ENCODE measurements around the gene PPHLN1. TPM values are rescaled to one million over a fixed set of nuclear protein-coding genes. Genes with fewer than 3 reads are reported as not detected.

Gene PPHLN1
- total RNA-seq, 1 experiment from 2014 or later, result 66.2 TPM

DNA sequence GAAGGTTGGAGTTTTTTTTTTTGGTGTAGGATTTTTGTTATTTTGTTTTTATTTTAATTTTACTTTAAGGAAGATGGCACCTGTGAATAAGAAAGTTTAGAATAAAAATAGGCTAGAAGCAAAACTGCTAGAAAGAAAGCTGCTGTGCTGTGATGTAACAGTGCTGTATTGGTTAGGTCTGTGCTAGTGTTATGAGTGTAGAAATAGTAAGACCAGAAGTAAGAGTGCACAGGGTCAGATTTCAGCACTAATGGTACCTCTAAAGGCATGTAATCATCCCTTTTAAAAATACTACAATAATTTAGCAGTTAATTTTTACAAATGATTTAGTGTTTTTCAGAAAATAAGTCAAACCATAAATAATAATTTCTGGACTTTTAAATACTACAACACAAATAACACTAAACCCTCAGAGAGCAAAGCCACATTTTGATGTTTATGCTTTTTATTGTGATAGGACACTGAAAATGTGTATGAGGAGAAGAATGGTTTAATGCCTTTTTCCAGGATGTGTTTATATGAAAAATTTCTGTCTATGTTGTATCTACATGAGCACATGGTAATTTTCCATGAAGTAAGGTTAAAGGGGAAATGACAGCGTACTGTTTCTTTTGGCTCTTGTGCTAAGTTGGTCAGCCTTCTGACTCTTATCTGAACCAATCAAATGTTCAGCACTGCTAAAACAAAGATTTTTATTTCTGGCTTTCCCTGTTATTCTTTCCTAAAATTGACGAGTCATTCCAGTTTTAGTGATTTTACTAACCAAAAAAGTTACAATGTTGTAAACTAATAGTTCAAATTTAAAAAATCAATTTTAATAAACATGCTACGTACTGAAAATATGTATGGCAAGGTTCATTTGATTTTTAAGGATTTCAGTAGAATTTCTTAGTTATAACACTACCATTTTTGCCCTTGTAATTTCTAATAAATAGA, 96.1 kb downstream of the PPHLN1 start:
- Histone ChIP-seq H3K27me3 (ENCODE audit: control insufficient read depth, insufficient read depth, low read length) (no peaks in the 10 kb centered on the region), H3K4me3 (ENCODE audit: insufficient read depth, low read depth, low read length) (no peak overlapping the region), H3K36me3 (replicated peaks; ENCODE audit: control insufficient read depth, insufficient read depth, low read length) (no peaks in the 10 kb centered on the region)
- no peak for DNase-seq

- no peak for DNase-seq
- no peaks in the 10 kb centered on the region for H3K36me3 ChIP-seq (replicated peaks; ENCODE audit: control insufficient read depth, insufficient read depth, low read length)
- H3K4me3 ChIP-seq (ENCODE audit: insufficient read depth, low read depth, low read length), result no peak overlapping the region
- no peaks in the 10 kb centered on the region for H3K27me3 ChIP-seq (ENCODE audit: control insufficient read depth, insufficient read depth, low read length)
Observed at GRCh38 chr12:42422785-42423184, 96.8 kb downstream of the PPHLN1 start.

GRCh38 chr12:42426746-42427145, 100.8 kb downstream of the PPHLN1 start:
- Histone ChIP-seq H3K36me3 (replicated peaks; ENCODE audit: control insufficient read depth, insufficient read depth, low read length) (no peaks in the 10 kb centered on the region), H3K4me3 (ENCODE audit: insufficient read depth, low read depth, low read length) (no peak overlapping the region), H3K27me3 (ENCODE audit: control insufficient read depth, insufficient read depth, low read length) (no peaks in the 10 kb centered on the region)
- DNase-seq, result peak; percentile 35

DNA sequence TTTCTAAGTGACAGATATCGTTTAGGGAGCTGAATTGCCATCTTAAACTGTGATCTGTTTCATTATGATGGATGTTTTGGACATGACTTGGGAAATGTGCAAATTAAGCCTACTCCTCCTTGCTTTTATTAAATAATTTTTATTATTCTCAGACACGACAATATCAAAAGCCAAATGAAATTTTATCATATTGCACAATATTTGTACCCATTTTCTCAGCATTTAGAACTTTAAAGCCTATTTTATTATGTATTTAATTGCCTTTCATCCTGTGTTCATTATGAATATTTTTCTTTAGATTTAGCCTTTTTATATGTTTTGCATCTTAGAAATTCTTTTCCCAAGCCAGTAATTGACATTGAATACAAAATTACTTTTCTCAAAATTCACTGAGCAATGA, 102.9 kb downstream of the PPHLN1 start:
- Histone ChIP-seq H3K27me3 (ENCODE audit: control insufficient read depth, insufficient read depth, low read length) (no peaks in the 10 kb centered on the region), H3K4me3 (ENCODE audit: insufficient read depth, low read depth, low read length) (no peak overlapping the region), H3K36me3 (replicated peaks; ENCODE audit: control insufficient read depth, insufficient read depth, low read length) (no peaks in the 10 kb centered on the region)
- DNase-seq, result no peak

GRCh38 chr12:42432517-42433140, 106.7 kb downstream of the PPHLN1 start:
- Histone ChIP-seq H3K27me3 (ENCODE audit: control insufficient read depth, insufficient read depth, low read length) (no peaks in the 10 kb centered on the region), H3K4me3 (ENCODE audit: insufficient read depth, low read depth, low read length) (no peak overlapping the region), H3K36me3 (replicated peaks; ENCODE audit: control insufficient read depth, insufficient read depth, low read length) (no peaks in the 10 kb centered on the region)
- DNase-seq, result no peak

DNA sequence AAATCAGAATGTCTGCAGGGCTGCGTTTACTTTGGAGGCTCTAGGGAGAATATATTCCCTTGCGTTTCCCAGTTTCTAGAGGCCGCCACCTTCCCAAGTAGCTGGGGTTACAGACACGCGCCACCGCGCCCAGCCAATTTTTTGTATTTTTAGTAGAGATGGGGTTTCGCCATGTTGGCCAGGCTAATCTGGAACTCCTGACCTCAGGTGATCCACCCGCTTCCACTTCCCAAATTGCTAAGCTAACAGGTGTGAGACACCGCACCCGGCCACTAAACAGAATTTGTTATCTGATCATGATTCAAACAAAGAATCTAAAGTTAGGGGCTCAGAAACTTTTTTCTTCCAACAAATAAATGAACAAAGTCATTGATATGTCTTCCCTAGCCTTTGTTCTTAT, 114.6 kb downstream of the PPHLN1 start:
- H3K27me3 ChIP-seq (ENCODE audit: control insufficient read depth, insufficient read depth, low read length), result no peaks in the 10 kb centered on the region
- DNase-seq, result no peak
- no peak overlapping the region for H3K4me3 ChIP-seq (ENCODE audit: insufficient read depth, low read depth, low read length)
- H3K36me3 ChIP-seq (replicated peaks; ENCODE audit: control insufficient read depth, insufficient read depth, low read length), result no peaks in the 10 kb centered on the region

GRCh38 chr12:42442311-42442759, 116.4 kb downstream of the PPHLN1 start:
- Histone ChIP-seq H3K27me3 (ENCODE audit: control insufficient read depth, insufficient read depth, low read length) (no peaks in the 10 kb centered on the region), H3K36me3 (replicated peaks; ENCODE audit: control insufficient read depth, insufficient read depth, low read length) (peaks cover 2% of the 10 kb centered on the region; the same call in 1 of the 2 replicates), H3K4me3 (ENCODE audit: insufficient read depth, low read depth, low read length) (no peak overlapping the region)
- DNase-seq, result peak; percentile 30

DNA sequence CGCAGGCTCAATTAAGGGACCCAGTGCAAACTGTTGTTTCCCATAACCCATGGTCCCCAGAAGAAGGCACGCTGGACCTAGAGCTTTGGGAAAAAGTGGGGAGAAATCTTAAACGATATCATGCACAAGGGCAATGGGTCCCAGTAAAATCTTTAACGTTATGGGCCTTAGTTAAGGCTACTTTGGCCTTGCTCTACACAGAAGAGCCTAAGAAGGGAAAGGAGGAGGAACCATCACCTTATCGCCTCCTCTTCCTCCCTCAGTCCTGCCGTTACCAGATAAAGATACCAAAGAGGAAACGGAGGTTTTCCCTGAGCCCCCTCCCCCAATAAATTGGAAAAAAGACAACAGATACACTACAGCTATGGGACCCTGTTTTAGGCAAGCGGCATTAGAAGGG, 116.9 kb downstream of the PPHLN1 start:
- H3K27me3 ChIP-seq (ENCODE audit: control insufficient read depth, insufficient read depth, low read length), result no peaks in the 10 kb centered on the region
- H3K4me3 ChIP-seq (ENCODE audit: insufficient read depth, low read depth, low read length), result no peak overlapping the region
- DNase-seq, result no peak
- H3K36me3 ChIP-seq (replicated peaks; ENCODE audit: control insufficient read depth, insufficient read depth, low read length), result peaks cover 2% of the 10 kb centered on the region; the same call in 1 of the 2 replicates

DNA sequence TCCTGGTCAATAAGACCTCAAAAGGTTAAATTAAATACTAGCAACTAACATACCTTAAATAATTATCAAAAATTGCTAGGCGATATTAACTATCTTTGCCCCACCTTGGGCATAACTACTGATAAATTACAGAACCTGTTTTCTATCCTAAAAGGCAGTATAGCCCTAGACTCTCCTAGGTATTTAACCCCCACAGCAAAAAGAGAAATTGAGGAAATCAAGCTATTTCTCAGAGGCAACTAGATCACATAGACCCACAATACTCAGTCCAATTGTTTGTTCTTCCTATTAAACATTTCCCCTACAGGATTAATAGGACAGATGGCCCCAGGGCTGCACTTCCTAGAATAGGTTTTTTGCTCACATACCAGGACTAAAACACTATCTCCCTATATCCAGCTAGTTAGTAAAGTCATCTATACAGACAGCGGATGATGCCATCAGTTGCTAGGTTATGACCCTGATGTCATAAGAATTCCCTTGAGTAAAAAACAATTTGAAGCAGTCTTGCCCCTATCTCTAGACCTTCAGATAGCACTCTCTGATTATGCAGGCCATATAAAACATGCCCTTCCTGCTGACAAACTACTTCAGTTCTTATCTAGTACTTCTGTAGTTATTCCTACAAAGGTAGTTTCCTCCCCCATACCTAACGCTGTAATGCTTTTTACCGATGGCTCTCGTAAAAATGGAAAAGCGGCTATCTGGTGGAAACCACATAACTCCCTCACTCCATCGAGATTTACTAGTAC, 118.4 kb downstream of the PPHLN1 start:
- H3K36me3 ChIP-seq (replicated peaks; ENCODE audit: control insufficient read depth, insufficient read depth, low read length), result peaks cover 2% of the 10 kb centered on the region; the same call in 1 of the 2 replicates
- no peak overlapping the region for H3K4me3 ChIP-seq (ENCODE audit: insufficient read depth, low read depth, low read length)

DNA sequence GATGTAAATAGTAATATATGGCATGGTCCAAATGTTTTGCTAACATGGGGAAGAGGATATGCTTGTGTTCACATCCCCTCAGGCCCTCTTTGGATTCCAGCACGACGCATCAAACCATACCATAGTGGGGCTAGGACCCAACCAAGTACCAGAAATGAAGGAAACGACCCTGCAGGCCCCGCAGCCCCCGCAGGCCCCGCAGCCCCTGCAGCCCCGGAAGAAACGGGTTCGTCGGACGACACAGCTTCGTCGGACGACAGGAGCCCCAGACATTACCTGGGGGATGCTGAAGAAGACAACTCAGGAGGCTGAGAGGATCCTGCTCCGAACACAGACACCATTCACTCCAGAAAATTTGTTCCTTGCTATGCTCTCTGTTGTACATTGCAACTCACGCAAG, 119.9 kb downstream of the PPHLN1 start:
- no peak overlapping the region for H3K4me3 ChIP-seq (ENCODE audit: insufficient read depth, low read depth, low read length)
- no peaks in the 10 kb centered on the region; the same call in 1 of the 2 replicates for H3K27me3 ChIP-seq (ENCODE audit: control insufficient read depth, insufficient read depth, low read length)
- H3K36me3 ChIP-seq (replicated peaks; ENCODE audit: control insufficient read depth, insufficient read depth, low read length), result peaks cover 2% of the 10 kb centered on the region; the same call in 1 of the 2 replicates
- no peak for DNase-seq

More for the DNA sequence above, 118.4 kb downstream of the PPHLN1 start:
- no peak for DNase-seq
- no peaks in the 10 kb centered on the region for H3K27me3 ChIP-seq (ENCODE audit: control insufficient read depth, insufficient read depth, low read length)

- H3K4me3 ChIP-seq (ENCODE audit: insufficient read depth, low read depth, low read length), result no peak overlapping the region
- peak; percentile 31 for DNase-seq
- H3K36me3 ChIP-seq (replicated peaks; ENCODE audit: control insufficient read depth, insufficient read depth, low read length), result peaks cover 2% of the 10 kb centered on the region; the same call in 1 of the 2 replicates
- no peaks in the 10 kb centered on the region; the same call in 1 of the 2 replicates for H3K27me3 ChIP-seq (ENCODE audit: control insufficient read depth, insufficient read depth, low read length)
Observed at GRCh38 chr12:42446761-42447160, 120.8 kb downstream of the PPHLN1 start.

DNA sequence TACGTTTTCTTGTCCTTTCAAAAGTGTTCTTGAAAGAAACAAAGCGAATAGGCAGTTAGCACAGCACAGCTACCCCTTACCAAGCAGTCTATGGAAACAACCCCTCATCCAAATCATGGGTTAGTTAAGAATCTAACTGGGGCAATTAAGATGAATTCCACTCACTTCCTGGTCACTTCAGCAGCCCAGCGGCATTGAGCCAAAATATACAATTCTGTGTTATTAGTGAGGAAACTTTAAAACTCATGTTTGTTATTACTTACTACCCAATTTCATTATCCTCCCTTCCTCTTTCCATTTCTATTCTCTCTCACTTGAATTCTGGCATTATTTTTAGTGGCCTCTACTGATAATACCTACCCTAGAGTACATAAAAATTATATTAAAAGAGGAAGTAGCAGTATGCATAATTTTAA, 121.4 kb downstream of the PPHLN1 start:
- Histone ChIP-seq H3K36me3 (replicated peaks; ENCODE audit: control insufficient read depth, insufficient read depth, low read length) (peaks cover 2% of the 10 kb centered on the region; the same call in 1 of the 2 replicates), H3K27me3 (ENCODE audit: control insufficient read depth, insufficient read depth, low read length) (no peaks in the 10 kb centered on the region; the same call in 1 of the 2 replicates), H3K4me3 (ENCODE audit: insufficient read depth, low read depth, low read length) (no peak overlapping the region)
- DNase-seq, result no peak

DNA sequence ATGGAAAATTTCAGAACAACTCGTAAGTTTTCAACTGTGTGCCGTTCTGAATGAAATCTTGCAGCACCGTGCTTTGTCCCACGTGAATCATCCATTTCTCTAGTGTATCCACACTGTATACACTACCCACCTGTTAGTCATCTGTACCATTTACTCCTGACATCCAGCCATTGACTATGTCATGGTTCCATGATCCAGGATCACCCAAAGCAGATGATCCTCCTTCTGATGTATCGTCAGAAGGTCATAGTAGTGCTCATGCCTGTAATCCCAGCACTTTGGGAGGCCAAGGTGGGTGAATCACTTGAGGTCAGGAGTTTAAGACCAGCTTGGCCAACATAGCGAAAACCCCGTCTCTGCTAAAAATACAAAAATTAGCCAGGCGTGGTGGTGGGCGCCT, 122.9 kb downstream of the PPHLN1 start:
- Histone ChIP-seq H3K36me3 (replicated peaks; ENCODE audit: control insufficient read depth, insufficient read depth, low read length) (peaks cover 2% of the 10 kb centered on the region; the same call in 1 of the 2 replicates), H3K4me3 (ENCODE audit: insufficient read depth, low read depth, low read length) (no peak overlapping the region), H3K27me3 (ENCODE audit: control insufficient read depth, insufficient read depth, low read length) (no peaks in the 10 kb centered on the region; the same call in 1 of the 2 replicates)
- no peak for DNase-seq

DNA sequence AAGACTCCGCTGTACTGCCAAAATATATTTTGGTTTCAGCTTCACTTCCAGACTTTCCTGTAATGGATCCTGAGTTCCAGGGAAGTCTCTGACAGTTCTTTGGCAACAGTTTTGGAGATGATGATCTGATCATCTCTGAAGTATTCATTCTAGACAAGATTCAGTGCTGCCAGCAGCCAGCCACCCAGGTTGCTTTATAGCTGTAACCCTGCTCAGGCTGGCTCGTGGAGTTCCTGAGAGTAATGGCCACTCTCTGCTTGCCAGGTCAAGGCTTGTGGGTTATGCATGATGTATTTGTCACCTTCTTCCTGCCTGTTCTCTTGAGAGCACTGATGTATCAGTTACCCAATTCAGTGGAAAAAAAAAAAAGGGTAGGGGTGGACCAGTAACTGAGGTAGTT, 124.3 kb downstream of the PPHLN1 start:
- no peak for DNase-seq
- Histone ChIP-seq H3K36me3 (replicated peaks; ENCODE audit: control insufficient read depth, insufficient read depth, low read length) (peaks cover 2% of the 10 kb centered on the region; the same call in 1 of the 2 replicates), H3K4me3 (ENCODE audit: insufficient read depth, low read depth, low read length) (no peak overlapping the region), H3K27me3 (ENCODE audit: control insufficient read depth, insufficient read depth, low read length) (no peaks in the 10 kb centered on the region; the same call in 1 of the 2 replicates)

All from H7 (cell line).